Measurements from ENCODE around the gene ITCH.

GRCh38 chr20:34528921-34529297 is 165.8 kb downstream of the ITCH start:
- no peak for TF ChIP-seq POLR2AphosphoS5 (IDR thresholded peaks at IDR 0.05; ENCODE audit: low read depth, low read length)
- no peak for TF ChIP-seq CTCF (IDR thresholded peaks at IDR 0.05)
- TF ChIP-seq SIN3A (IDR thresholded peaks at IDR 0.05; ENCODE audit: borderline replicate concordance, insufficient read depth, low read depth, low read length) = no peak
- TF ChIP-seq TCF7L2 (IDR thresholded peaks at IDR 0.05; ENCODE audit: low read depth, low read length) = no peak
- TF ChIP-seq REST (IDR thresholded peaks at IDR 0.05; ENCODE audit: insufficient read depth in 1 of 2, low read depth in 2 of 2, low read length in 1 of 2) = no peak
